Esophagus squamous epithelium (tissue), 4 donors: Measurements from ENCODE around the gene LRP1B.

Experiments
- POLR2A ChIP-seq, 4 donors: fragments of 450-650 bp; IDR thresholded peaks; one replicate each; pipeline ENCODE4 v1.6.1; 2017; ENCODE audit warnings: antibody characterized with exemption in 4 of 4, mild to moderate bottlenecking in 4 of 4, moderate library complexity in 3 of 4
- TF ChIP-seq, protein P1 (sequence below), 6 experiments: fragments of 450-650 bp in 4 of 6; fragments of 200-600 bp in 2 of 6; sonication (generic) in 2 of 6; IDR thresholded peaks; one replicate each; pipeline ENCODE4 v1.5.1; 2016 to 2019; ENCODE audit warnings: antibody characterized with exemption in 6 of 6, mild to moderate bottlenecking in 4 of 6, moderate library complexity in 4 of 6

DNA sequence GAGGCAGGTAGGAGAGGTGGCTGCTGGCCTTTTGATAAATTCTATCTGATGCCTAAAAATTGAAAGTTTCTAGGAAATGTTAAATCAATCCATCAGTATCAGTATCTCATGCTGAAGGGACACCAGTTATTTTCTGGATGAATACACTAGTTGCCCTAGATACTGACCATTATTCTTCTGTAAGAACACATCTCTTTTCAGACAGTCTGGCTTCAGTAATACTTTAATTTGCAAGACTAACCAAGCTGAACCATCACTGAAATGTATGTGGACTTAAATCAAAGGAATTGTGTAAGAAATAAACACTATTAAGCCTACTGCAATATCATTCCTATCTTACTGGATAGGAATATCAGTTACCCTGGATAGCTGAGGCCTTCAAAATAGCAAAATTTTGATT lies 1546.3 kb downstream of the LRP1B start:
- TF ChIP-seq, protein P1, sequence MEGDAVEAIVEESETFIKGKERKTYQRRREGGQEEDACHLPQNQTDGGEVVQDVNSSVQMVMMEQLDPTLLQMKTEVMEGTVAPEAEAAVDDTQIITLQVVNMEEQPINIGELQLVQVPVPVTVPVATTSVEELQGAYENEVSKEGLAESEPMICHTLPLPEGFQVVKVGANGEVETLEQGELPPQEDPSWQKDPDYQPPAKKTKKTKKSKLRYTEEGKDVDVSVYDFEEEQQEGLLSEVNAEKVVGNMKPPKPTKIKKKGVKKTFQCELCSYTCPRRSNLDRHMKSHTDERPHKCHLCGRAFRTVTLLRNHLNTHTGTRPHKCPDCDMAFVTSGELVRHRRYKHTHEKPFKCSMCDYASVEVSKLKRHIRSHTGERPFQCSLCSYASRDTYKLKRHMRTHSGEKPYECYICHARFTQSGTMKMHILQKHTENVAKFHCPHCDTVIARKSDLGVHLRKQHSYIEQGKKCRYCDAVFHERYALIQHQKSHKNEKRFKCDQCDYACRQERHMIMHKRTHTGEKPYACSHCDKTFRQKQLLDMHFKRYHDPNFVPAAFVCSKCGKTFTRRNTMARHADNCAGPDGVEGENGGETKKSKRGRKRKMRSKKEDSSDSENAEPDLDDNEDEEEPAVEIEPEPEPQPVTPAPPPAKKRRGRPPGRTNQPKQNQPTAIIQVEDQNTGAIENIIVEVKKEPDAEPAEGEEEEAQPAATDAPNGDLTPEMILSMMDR (IDR thresholded peaks at IDR 0.05): no peak
- TF ChIP-seq POLR2A (IDR thresholded peaks at IDR 0.05): no peak
